ENCODE results near the gene SHISA7. TPM values are rescaled to one million over a fixed set of nuclear protein-coding genes. Genes with fewer than 3 reads are reported as not detected.

Gene SHISA7
- total RNA-seq, 1 donor from 2014 or later = 0.21 TPM

- H3K4me1 ChIP-seq = no peaks in the 10 kb centered on the region
- H3K79me2 ChIP-seq (ENCODE audit: low read depth) = no peaks in the 10 kb centered on the region
- TF ChIP-seq EZH2 (IDR thresholded peaks at IDR 0.05) = no peak
- no peak for TF ChIP-seq CTCF (IDR thresholded peaks at IDR 0.05)
- no peak for TF ChIP-seq EZH2phosphoT487 (IDR thresholded peaks at IDR 0.05)
- H3K9me3 ChIP-seq (ENCODE audit: low read depth) = no peaks in the 10 kb centered on the region
- DNase-seq (ENCODE audit: low spot score) = no peak
- Mint-ChIP-seq H3K27ac (no peak overlapping the region), H3K9me3 (peaks cover 2% of the 10 kb centered on the region), H3K4me1 (no peaks in the 10 kb centered on the region), H3K36me3 (peaks cover 4% of the 10 kb centered on the region), H3K27me3 (ENCODE audit: insufficient read depth, low read depth) (peaks cover 17% of the 10 kb centered on the region), H3K4me3 (no peak overlapping the region)
- no peak overlapping the region for H3K4me2 ChIP-seq
- H2AFZ ChIP-seq (replicated peaks) = no peak overlapping the region
- no peak overlapping the region for H3K4me3 ChIP-seq
- H3K36me3 ChIP-seq = no peaks in the 10 kb centered on the region
- H3F3A ChIP-seq (ENCODE audit: low read depth) = peaks cover 20% of the 10 kb centered on the region
- no peak overlapping the region for H3K27ac ChIP-seq
- peaks cover 13% of the 10 kb centered on the region for H3K27me3 ChIP-seq
- peaks cover 9% of the 10 kb centered on the region for H4K20me1 ChIP-seq (ENCODE audit: low read depth)
- no peak overlapping the region for H3K9ac ChIP-seq
These were observed 9.8 kb downstream of the SHISA7 start for GRCh38 chr19:55433292-55433691.

- Mint-ChIP-seq H3K4me1 (no peaks in the 10 kb centered on the region), H3K27me3 (ENCODE audit: insufficient read depth, low read depth) (peaks cover 11% of the 10 kb centered on the region), H3K9me3 (peaks cover 2% of the 10 kb centered on the region), H3K27ac (no peak overlapping the region), H3K36me3 (peaks cover 4% of the 10 kb centered on the region), H3K4me3 (peak overlapping the region; percentile 12)
- Histone ChIP-seq H3K27ac (no peak overlapping the region), H3K79me2 (ENCODE audit: low read depth) (no peaks in the 10 kb centered on the region), H3K9ac (no peak overlapping the region), H3K4me3 (no peak overlapping the region), H3K4me1 (no peaks in the 10 kb centered on the region), H3K4me2 (no peak overlapping the region), H3K36me3 (no peaks in the 10 kb centered on the region), H3K9me3 (ENCODE audit: low read depth) (no peaks in the 10 kb centered on the region), H2AFZ (replicated peaks) (no peak overlapping the region), H3F3A (ENCODE audit: low read depth) (peaks cover 20% of the 10 kb centered on the region), H3K27me3 (peaks cover 4% of the 10 kb centered on the region), H4K20me1 (ENCODE audit: low read depth) (no peaks in the 10 kb centered on the region)
- no peak for DNase-seq (ENCODE audit: low spot score)
- TF ChIP-seq CTCF (IDR thresholded peaks at IDR 0.05) = no peak
- no peak for TF ChIP-seq EZH2 (IDR thresholded peaks at IDR 0.05)
- no peak for TF ChIP-seq EZH2phosphoT487 (IDR thresholded peaks at IDR 0.05)
These were observed 10.7 kb downstream of the SHISA7 start for GRCh38 chr19:55432241-55432959.

GRCh38 chr19:55431183-55431582, 11.9 kb downstream of the SHISA7 start:
- Histone ChIP-seq H3K4me1 (no peaks in the 10 kb centered on the region), H3K36me3 (no peaks in the 10 kb centered on the region), H3F3A (ENCODE audit: low read depth) (peaks cover 12% of the 10 kb centered on the region), H2AFZ (replicated peaks) (no peak overlapping the region), H3K27ac (no peak overlapping the region), H3K27me3 (peaks cover 4% of the 10 kb centered on the region), H4K20me1 (ENCODE audit: low read depth) (no peaks in the 10 kb centered on the region), H3K9me3 (ENCODE audit: low read depth) (no peaks in the 10 kb centered on the region), H3K79me2 (ENCODE audit: low read depth) (no peaks in the 10 kb centered on the region), H3K9ac (no peak overlapping the region), H3K4me3 (no peak overlapping the region), H3K4me2 (no peak overlapping the region)
- Mint-ChIP-seq H3K36me3 (peaks cover 4% of the 10 kb centered on the region), H3K27ac (no peak overlapping the region), H3K4me1 (no peaks in the 10 kb centered on the region), H3K27me3 (ENCODE audit: insufficient read depth, low read depth) (peaks cover 6% of the 10 kb centered on the region), H3K4me3 (peak overlapping the region; percentile 39), H3K9me3 (peaks cover 2% of the 10 kb centered on the region)
- no peak for DNase-seq (ENCODE audit: low spot score)
- TF ChIP-seq CTCF (IDR thresholded peaks at IDR 0.05) (no peak), EZH2 (IDR thresholded peaks at IDR 0.05) (no peak), EZH2phosphoT487 (IDR thresholded peaks at IDR 0.05) (no peak)
